GM23248 (cell line): ENCODE measurements around the gene CASS4. TPM values are rescaled to one million over a fixed set of nuclear protein-coding genes. Genes with fewer than 3 reads are reported as not detected.

Experiments
- DNase-seq: peaks from one replicate; pipeline ENCODE4 v3.0.0-alpha.2; 2015
- H2AFZ ChIP-seq: fragments of 200-600 bp; sonication (generic); 2 replicates; pipeline ENCODE4 v1.6.1; 2016; ENCODE audit warnings: antibody characterized with exemption
- H3F3A ChIP-seq: fragments of 200-600 bp; sonication (generic); 2 replicates; pipeline ENCODE4 v1.6.1; 2016; ENCODE audit warnings: mild to moderate bottlenecking, antibody characterized with exemption, mixed run types; ENCODE audit not compliant: insufficient read depth
- H3K27ac ChIP-seq: fragments of 200-600 bp; sonication (generic); 2 replicates; pipeline ENCODE4 v1.5.1; 2016; ENCODE audit warnings: mild to moderate bottlenecking
- H3K27me3 ChIP-seq: fragments of 200-600 bp; sonication (generic); replicated peaks from 2 replicates; pipeline ENCODE4 v1.6.1; 2016; ENCODE audit warnings: mild to moderate bottlenecking; ENCODE audit not compliant: insufficient read depth
- H3K36me3 ChIP-seq: fragments of 200-600 bp; sonication (generic); 2 replicates; pipeline ENCODE4 v1.6.1; 2016; ENCODE audit warnings: low read depth, mild to moderate bottlenecking
- H3K4me1 ChIP-seq: fragments of 200-600 bp; sonication (generic); 2 replicates; pipeline ENCODE4 v1.6.1; 2016; ENCODE audit warnings: mild to moderate bottlenecking; ENCODE audit not compliant: insufficient read depth
- H3K4me2 ChIP-seq: fragments of 200-600 bp; sonication (generic); one replicate; pipeline ENCODE4 v1.6.1; 2016; ENCODE audit warnings: mild to moderate bottlenecking; ENCODE audit not compliant: unreplicated experiment
- H3K4me3 ChIP-seq: fragments of 200-600 bp; sonication (generic); 2 replicates; pipeline ENCODE4 v1.5.1; 2016; ENCODE audit warnings: mild to moderate bottlenecking
- H3K79me2 ChIP-seq: fragments of 200-600 bp; sonication (generic); 2 replicates; pipeline ENCODE4 v1.6.1; 2016; ENCODE audit warnings: mild to moderate bottlenecking; ENCODE audit not compliant: insufficient read depth
- H3K9ac ChIP-seq: fragments of 200-600 bp; sonication (generic); 2 replicates; pipeline ENCODE4 v1.6.1; 2016; ENCODE audit warnings: mild to moderate bottlenecking
- H3K9me2 ChIP-seq: fragments of 200-600 bp; sonication (generic); 2 replicates; pipeline ENCODE4 v1.6.1; 2016; ENCODE audit warnings: mixed run types, mild to moderate bottlenecking, moderate library complexity; ENCODE audit not compliant: insufficient read depth
- H3K9me3 ChIP-seq: fragments of 200-600 bp; sonication (generic); one replicate; pipeline ENCODE4 v1.6.1; 2017; ENCODE audit warnings: low read depth
- H4K20me1 ChIP-seq: fragments of 200-600 bp; sonication (generic); 2 replicates; pipeline ENCODE4 v1.6.0; 2016; ENCODE audit not compliant: insufficient read depth
- EZH2 ChIP-seq: fragments of 200-600 bp; sonication (generic); IDR thresholded peaks from 2 replicates; pipeline ENCODE4 v1.6.1; 2018; ENCODE audit warnings: antibody characterized with exemption, mild to moderate bottlenecking; ENCODE audit not compliant: insufficient read depth, poor library complexity, severe bottlenecking
- EZH2phosphoT487 ChIP-seq: fragments of 200-600 bp; sonication (generic); IDR thresholded peaks from 2 replicates; pipeline ENCODE4 v1.6.1; 2018; ENCODE audit warnings: antibody characterized with exemption, moderate library complexity, mild to moderate bottlenecking, low read depth; ENCODE audit not compliant: insufficient read depth
- WGBS, 2 experiments: methylation state at CpG; one replicate each; pipeline ENCODE4 v1.1.6; 2015 to 2017; ENCODE audit warnings: low lambda C conversion rate in 2 of 2, low coverage in 1 of 2; ENCODE audit errors: missing lambda C conversion rate in 2 of 2; 5-methylcytosine and 5-hydroxymethylcytosine counted together
- in situ Hi-C: fragments of 300-500 bp; cut with MboI; formaldehyde crosslinking; loops from 2 replicates; pipeline ENCODE4 v1.15.0; 2020
- polyA plus RNA-seq: library from polyadenylated mRNA; unstranded; fragments of >200 nt; fragmentation: Nextera tagmentation; extraction: Ambion mirVana; gene quantifications from 2 replicates; pipeline ENCODE4 v1.2.1, GENCODE V29; 2016
- total RNA-seq: library from RNA; depleted of rRNA; stranded (reverse); fragments of >200 nt; shearing (Covaris generic); gene quantifications from 2 replicates; pipeline ENCODE4 v1.2.3, GENCODE V29; 2014

Gene CASS4
- total and polyA plus RNA-seq, 2 experiments from 2014 or later: 10.4 to 19.2 TPM

DNA sequence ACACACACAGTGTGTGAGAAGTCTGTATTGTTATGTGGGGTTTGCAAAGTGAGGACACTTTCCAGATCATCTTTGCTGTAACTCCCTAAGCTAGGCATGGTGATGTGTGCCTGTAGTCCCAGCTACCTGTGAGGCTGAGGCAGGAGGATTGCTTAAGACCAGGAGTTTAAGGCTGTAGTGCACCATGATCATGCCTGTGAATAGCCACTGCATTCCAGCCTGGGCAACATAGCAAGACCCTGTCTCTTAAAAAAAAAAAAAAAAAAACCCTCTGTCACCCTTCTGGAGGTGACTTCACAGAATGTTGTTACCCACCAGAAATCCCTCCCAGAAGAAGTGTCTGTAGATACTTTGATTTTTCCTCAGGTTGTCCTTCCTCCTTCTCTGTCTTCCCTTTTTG, 14.9 kb downstream of the CASS4 start:
- H3K27ac ChIP-seq: peak overlapping the region; percentile 87; the same call in 1 of the 2 replicates
- H3K9me2 ChIP-seq: no peaks in the 10 kb centered on the region

DNA sequence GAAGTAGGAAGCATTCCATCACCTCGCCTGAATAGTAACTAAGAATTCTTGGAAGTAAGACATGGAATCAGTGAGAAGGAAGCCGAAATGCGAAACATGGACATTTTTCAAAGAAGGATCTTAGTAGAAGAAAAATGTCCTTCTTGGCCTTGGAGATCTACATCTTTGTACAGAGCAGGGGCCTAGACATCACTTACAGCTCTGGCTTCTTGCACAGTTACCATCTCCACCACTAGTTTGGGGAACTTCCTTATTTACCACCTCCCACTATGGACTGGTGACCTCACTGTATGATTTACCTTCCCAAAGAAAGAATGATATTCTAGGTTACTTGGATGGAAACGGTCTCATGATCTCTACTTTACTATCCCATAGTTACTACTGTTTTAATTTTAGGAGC, 15.7 kb downstream of the CASS4 start:
- in situ Hi-C loops: no loop called here
- WGBS, 2 experiments: 86 to 93% methylated on average over 4 of the region's 4 CpGs
- TF ChIP-seq EZH2: no peak
- TF ChIP-seq EZH2phosphoT487: no peak

More for the DNA sequence above, 14.9 kb downstream of the CASS4 start:
- Histone ChIP-seq H4K20me1 (no peaks in the 10 kb centered on the region), H3K79me2 (peaks cover 61% of the 10 kb centered on the region), H3K4me3 (no peak overlapping the region), H3K27me3 (no peaks in the 10 kb centered on the region), H2AFZ (no peak overlapping the region), H3F3A (peaks cover 64% of the 10 kb centered on the region), H3K36me3 (no peaks in the 10 kb centered on the region), H3K4me1 (peaks cover 64% of the 10 kb centered on the region), H3K9me3 (no peaks in the 10 kb centered on the region), H3K4me2 (no peak overlapping the region), H3K9ac (no peak overlapping the region)
- in situ Hi-C loops: no loop called here
- DNase-seq: no peak
- TF ChIP-seq EZH2 (no peak), EZH2phosphoT487 (no peak)

DNA sequence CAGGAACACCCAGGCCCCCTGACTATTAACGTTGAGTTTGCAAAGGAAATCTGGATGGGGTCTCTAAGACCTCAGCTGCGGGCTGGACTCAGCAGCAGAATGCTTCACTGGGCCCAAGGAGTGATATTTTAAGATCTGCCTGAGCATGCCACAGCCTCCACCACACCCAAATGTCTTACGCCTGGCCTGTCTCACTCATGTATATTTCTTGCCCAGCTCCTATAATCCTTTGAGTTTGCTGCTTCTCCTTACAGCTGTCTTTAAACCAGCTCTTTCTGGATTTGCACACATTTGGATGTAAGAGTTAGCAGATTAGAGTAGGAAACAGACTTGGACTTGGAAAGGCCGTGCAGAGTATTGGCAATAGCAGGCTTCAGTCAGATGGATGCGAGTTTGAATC, 16.4 kb downstream of the CASS4 start:
- H3K27ac ChIP-seq: peak overlapping the region; percentile 87
- no peak for DNase-seq

More for the DNA sequence above, 15.7 kb downstream of the CASS4 start:
- Histone ChIP-seq H3K27ac (peak overlapping the region; percentile 87; the same call in 1 of the 2 replicates), H3K4me1 (peaks cover 57% of the 10 kb centered on the region), H3K9ac (no peak overlapping the region), H3K9me3 (no peaks in the 10 kb centered on the region), H3K4me3 (no peak overlapping the region), H3K36me3 (no peaks in the 10 kb centered on the region), H3K9me2 (no peaks in the 10 kb centered on the region), H3K79me2 (peaks cover 63% of the 10 kb centered on the region), H2AFZ (no peak overlapping the region), H4K20me1 (no peaks in the 10 kb centered on the region), H3F3A (peaks cover 64% of the 10 kb centered on the region), H3K4me2 (no peak overlapping the region), H3K27me3 (no peaks in the 10 kb centered on the region)
- no peak for DNase-seq

DNA sequence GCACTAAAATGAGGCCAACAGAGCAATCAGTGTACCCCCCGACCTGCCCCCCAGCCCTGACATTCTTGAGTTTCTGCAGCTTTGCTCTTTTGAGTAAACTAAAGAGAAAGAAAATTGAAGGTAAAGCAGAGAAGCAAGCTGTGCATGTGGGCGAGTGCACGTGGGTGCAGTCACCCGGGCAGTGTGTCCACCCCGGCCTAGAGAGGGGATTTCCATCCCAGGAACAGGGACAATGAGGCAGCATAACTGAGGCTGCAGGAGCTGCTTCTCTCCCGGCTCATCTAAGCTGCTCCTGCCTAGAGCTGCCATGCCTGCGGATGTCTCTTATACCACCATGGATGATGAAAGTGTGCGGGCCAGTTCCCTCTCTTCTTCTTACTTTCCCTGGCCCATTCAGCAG, 16.8 kb downstream of the CASS4 start:
- Histone ChIP-seq H3K79me2 (peaks cover 59% of the 10 kb centered on the region), H2AFZ (no peak overlapping the region), H3K27ac (peak overlapping the region; percentile 87), H4K20me1 (no peaks in the 10 kb centered on the region), H3K36me3 (no peaks in the 10 kb centered on the region), H3K9me3 (no peaks in the 10 kb centered on the region), H3K4me2 (peak overlapping the region; percentile 5), H3F3A (peaks cover 64% of the 10 kb centered on the region), H3K4me3 (no peak overlapping the region), H3K27me3 (no peaks in the 10 kb centered on the region), H3K9me2 (no peaks in the 10 kb centered on the region), H3K4me1 (peaks cover 56% of the 10 kb centered on the region), H3K9ac (peak overlapping the region; percentile 60)
- TF ChIP-seq EZH2phosphoT487: no peak
- TF ChIP-seq EZH2: no peak
- whole genome bisulfite sequencing, 2 experiments: 72 to 78% methylated on average over 8 of the region's 8 CpGs
- DNase-seq: no peak
- in situ Hi-C loops: no loop called here

More for the DNA sequence above, 16.4 kb downstream of the CASS4 start:
- Histone ChIP-seq H2AFZ (no peak overlapping the region), H3K4me1 (peaks cover 57% of the 10 kb centered on the region), H3K36me3 (no peaks in the 10 kb centered on the region), H3K4me3 (no peak overlapping the region), H3K9ac (peak overlapping the region; percentile 60; the same call in 1 of the 2 replicates), H3K79me2 (peaks cover 63% of the 10 kb centered on the region), H4K20me1 (no peaks in the 10 kb centered on the region), H3F3A (peaks cover 65% of the 10 kb centered on the region), H3K27me3 (no peaks in the 10 kb centered on the region), H3K9me3 (no peaks in the 10 kb centered on the region), H3K4me2 (peak overlapping the region; percentile 5), H3K9me2 (no peaks in the 10 kb centered on the region)
- 72 to 83% methylated on average over 5 of the region's 5 CpGs for WGBS, 2 experiments
- TF ChIP-seq EZH2phosphoT487: no peak
- no peak for TF ChIP-seq EZH2
- in situ Hi-C loops: no loop called here

DNA sequence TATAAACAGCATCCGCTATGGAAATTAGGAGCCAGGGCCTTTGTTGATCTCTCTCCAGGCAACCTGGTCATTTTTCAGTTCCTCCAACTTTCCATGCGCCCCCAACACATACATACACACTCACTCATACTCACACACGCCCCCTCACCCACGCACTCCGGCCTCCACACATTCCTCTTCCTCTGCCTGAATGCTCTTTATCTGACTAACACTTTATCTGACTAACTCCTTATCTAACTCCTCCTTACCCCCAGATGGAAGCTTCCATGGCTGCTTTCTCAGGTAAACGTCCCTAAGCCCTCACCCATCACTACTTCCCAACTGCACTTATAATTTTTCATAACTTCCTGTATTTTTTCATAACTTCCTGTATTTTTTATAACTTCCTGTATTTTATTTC, 17.4 kb downstream of the CASS4 start:
- no peak for TF ChIP-seq EZH2
- no peak for TF ChIP-seq EZH2phosphoT487
- Histone ChIP-seq H3K4me2 (peak overlapping the region; percentile 25), H3F3A (peaks cover 68% of the 10 kb centered on the region), H3K4me3 (no peak overlapping the region), H4K20me1 (no peaks in the 10 kb centered on the region), H3K27me3 (no peaks in the 10 kb centered on the region), H3K36me3 (no peaks in the 10 kb centered on the region), H3K9ac (peak overlapping the region; percentile 60), H3K9me2 (no peaks in the 10 kb centered on the region), H2AFZ (no peak overlapping the region), H3K79me2 (peaks cover 53% of the 10 kb centered on the region), H3K27ac (peak overlapping the region; percentile 87), H3K9me3 (no peaks in the 10 kb centered on the region), H3K4me1 (peaks cover 55% of the 10 kb centered on the region)
- WGBS, 2 experiments: 21 to 28% methylated on average over 6 of the region's 6 CpGs
- peak; percentile 84 for DNase-seq
- in situ Hi-C loops: no loop called here
